ENCODE results near the gene TNK2. TPM values are rescaled to one million over a fixed set of nuclear protein-coding genes. Genes with fewer than 3 reads are reported as not detected.
"Not testable (repeated sequence)": the region's sequence is repeated elsewhere in the genome, so short reads cannot be mapped to it uniquely, and the experiment has no call there.

Gene TNK2
- total RNA-seq, 1 donor from 2014 or later, result 126 TPM

DNA sequence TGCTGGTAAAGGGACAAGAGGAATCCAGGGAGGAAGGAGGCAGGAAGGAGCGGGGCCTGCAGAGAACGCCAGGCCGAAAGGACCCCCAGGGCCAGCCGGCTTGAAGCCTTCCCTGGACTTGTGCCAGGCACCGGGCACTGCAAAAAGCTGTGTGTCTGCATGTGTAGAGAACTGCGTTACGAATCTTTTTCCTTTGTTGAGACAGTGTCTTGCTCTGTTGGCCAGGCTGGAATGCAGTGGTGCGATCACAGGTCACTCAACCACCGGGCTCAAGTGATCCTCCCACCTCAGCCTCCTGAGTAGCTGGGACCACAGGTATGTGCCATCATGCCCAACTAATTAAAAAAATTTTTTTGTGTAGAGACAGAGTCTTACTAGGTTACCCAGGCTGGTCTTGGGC lies 79.6 kb downstream of the TNK2 start:
- Mint-ChIP-seq H3K9me3 (no peaks in the 10 kb centered on the region), H3K4me3 (no peak overlapping the region)

DNA sequence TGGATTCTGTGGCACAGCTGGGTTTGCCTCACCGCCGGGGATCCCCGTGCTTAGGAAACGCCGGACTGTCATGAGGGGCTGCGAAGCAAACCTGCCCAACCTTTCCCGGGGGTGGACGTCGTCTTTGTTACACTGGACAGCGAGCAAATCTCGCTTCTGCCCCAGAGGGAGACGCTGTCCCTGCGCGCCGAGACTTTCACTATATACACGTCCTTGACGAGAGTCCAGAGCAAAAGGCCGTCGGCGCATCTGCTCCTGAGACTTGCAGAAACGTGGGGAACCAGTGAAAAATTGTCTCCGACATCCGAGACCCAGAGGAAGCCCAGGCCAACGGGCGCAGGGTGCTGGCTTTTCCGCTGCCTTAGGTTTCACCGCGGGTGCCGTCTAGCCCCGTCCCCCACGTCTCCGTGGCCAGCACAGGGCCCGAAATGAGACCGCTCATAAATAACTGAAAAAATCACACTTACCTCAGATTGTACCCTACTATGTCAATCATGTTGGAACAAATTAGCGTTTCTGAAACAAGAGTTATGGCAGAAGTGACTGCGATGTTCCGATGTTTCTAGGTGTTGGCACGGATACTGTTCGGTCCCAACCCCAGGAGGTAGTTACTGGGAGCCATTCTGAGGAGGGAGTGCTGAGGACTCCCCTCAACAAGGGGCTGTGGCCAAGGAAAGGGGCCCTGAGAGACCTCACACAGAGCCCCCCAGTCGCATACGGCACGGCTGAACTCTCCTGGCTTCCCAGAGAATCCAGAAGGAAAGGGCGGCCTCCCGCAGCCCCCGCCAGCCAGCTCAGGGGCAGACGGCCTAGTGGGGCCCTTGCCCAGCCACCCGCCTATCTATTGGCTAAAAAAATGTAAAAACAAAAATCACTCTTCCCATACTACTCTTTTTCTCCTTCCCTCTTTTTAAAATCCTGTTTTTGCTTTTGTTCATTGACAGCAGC lies 82.2 kb downstream of the TNK2 start:
- Mint-ChIP-seq H3K9me3 (no peaks in the 10 kb centered on the region), H3K4me1 (ENCODE audit: low read depth) (no peaks in the 10 kb centered on the region), H3K27me3 (ENCODE audit: insufficient read depth) (peaks cover 5% of the 10 kb centered on the region), H3K27ac (no peak overlapping the region), H3K4me3 (no peak overlapping the region), H3K36me3 (ENCODE audit: low read depth) (no peaks in the 10 kb centered on the region)
- intact Hi-C loops (cut with micrococcal nuclease), result no loop called here
- no peak for DNase-seq (ENCODE audit: low spot score)

More for the DNA sequence above, 79.6 kb downstream of the TNK2 start:
- no peak for DNase-seq (ENCODE audit: low spot score)
- Mint-ChIP-seq H3K36me3 (ENCODE audit: low read depth) (no peaks in the 10 kb centered on the region), H3K27me3 (ENCODE audit: insufficient read depth) (no peaks in the 10 kb centered on the region), H3K4me1 (ENCODE audit: low read depth) (no peaks in the 10 kb centered on the region), H3K27ac (no peak overlapping the region)
- intact Hi-C loops (cut with micrococcal nuclease), result no loop called here

DNA sequence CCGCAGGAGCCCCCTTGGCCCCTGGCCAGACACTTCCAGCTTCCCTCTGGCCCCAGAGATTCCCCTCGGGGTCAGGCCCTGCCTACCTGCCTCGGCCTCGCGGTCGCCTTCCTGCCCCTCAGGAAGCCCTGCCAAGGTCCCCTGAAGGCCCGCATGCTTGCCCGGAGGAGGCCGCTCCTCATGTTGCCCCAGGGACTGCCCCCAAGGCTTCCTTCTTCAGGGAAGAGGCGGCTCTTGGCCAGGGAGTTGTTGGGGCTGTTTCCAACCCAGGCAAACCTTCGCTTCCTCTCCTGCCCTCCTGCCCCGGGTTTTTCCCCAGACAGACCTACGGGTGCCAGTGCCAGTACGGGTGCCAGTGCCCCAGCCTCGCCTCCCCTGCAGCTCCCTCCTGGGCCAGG lies 83.2 kb downstream of the TNK2 start:
- DNase-seq (ENCODE audit: low spot score), result no peak
- Mint-ChIP-seq H3K27me3 (ENCODE audit: insufficient read depth) (peaks cover 5% of the 10 kb centered on the region), H3K27ac (no peak overlapping the region), H3K4me3 (no peak overlapping the region), H3K9me3 (no peaks in the 10 kb centered on the region), H3K36me3 (ENCODE audit: low read depth) (no peaks in the 10 kb centered on the region), H3K4me1 (ENCODE audit: low read depth) (no peaks in the 10 kb centered on the region)
- intact Hi-C loops (cut with micrococcal nuclease), result no loop called here

DNA sequence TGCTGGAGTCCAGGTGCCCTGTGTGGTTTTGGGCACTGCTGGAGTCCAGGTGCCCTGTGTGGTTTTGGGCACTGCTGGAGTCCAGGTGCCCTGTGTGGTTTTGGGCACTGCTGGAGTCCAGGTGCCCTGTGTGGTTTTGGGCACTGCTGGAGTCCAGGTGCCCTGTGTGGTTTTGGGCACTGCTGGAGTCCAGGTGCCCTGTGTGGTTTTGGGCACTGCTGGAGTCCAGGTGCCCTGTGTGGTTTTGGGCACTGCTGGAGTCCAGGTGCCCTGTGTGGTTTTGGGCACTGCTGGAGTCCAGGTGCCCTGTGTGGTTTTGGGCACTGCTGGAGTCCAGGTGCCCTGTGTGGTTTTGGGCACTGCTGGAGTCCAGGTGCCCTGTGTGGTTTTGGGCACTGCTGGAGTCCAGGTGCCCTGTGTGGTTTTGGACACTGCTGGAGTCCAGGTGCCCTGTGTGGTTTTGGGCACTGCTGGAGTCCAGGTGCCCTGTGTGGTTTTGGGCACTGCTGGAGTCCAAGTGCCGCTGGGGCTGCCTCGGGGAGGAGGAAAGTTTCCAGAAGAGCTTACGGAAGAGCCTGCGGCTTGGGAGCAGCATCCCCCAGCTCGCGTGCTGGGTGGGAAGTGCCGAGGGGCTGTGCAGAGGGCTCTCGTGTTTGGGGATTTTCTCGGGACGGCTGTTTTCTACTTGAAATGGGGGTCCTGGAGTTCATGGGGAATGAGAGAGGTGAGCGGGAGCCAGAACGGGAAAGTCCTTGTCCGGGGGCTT lies 83.7 kb downstream of the TNK2 start:
- H3K9me3 Mint-ChIP-seq; H3K36me3 Mint-ChIP-seq (ENCODE audit: low read depth); H3K27me3 Mint-ChIP-seq (ENCODE audit: insufficient read depth); intact Hi-C loops (cut with micrococcal nuclease); H3K27ac Mint-ChIP-seq; H3K4me1 Mint-ChIP-seq (ENCODE audit: low read depth); H3K4me3 Mint-ChIP-seq; DNase-seq (ENCODE audit: low spot score): not testable (repeated sequence)

DNA sequence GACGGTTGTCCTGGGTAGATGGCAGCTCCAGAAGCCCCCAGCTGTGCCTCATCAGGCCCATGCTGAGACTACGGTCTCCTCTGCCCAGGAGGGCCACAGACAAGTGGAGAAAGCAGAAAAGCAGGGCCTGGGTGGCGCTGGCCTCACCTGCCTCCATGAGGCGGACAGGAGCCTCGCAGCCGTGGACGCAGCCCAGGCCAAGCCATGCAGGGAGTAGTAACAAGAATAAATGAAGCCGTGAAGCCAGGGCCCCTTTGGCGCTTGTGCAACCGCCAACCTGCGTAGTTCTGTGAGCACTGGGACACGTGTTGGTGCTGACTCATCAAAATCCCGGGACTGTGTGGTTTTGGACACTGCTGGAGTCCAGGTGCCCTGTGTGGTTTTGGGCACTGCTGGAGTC lies 84.4 kb downstream of the TNK2 start:
- H3K9me3 Mint-ChIP-seq, result no peaks in the 10 kb centered on the region
- H3K27ac Mint-ChIP-seq, result no peak overlapping the region

DNA sequence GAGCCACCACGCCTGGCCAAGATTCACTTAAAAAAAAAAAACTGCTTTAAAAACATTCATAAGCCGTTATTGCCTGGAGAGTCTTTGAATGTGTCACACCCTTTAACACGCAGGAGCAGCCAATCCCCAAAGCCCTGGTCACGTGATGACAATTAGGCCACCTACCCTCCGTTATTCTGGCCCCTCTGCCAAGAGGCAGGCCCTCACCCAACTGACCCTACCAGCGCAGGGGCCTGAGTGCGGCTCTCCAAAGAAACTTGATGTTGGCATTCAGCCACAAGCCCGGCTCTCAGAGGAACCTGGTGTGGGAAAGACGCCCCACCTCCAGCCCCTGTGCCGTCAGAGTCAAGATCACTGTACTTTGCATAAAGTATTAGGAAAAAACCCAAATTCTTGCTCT lies 85.1 kb downstream of the TNK2 start:
- H3K36me3 Mint-ChIP-seq (ENCODE audit: low read depth), result no peaks in the 10 kb centered on the region
- peaks cover 8% of the 10 kb centered on the region for H3K27me3 Mint-ChIP-seq (ENCODE audit: insufficient read depth)
- intact Hi-C loops (cut with micrococcal nuclease), result no loop called here

More for the DNA sequence above, 84.4 kb downstream of the TNK2 start:
- no peak for DNase-seq (ENCODE audit: low spot score)
- Mint-ChIP-seq H3K36me3 (ENCODE audit: low read depth) (no peaks in the 10 kb centered on the region), H3K27me3 (ENCODE audit: insufficient read depth) (peaks cover 8% of the 10 kb centered on the region), H3K4me3 (no peak overlapping the region), H3K4me1 (ENCODE audit: low read depth) (no peaks in the 10 kb centered on the region)
- intact Hi-C loops (cut with micrococcal nuclease), result no loop called here

DNA sequence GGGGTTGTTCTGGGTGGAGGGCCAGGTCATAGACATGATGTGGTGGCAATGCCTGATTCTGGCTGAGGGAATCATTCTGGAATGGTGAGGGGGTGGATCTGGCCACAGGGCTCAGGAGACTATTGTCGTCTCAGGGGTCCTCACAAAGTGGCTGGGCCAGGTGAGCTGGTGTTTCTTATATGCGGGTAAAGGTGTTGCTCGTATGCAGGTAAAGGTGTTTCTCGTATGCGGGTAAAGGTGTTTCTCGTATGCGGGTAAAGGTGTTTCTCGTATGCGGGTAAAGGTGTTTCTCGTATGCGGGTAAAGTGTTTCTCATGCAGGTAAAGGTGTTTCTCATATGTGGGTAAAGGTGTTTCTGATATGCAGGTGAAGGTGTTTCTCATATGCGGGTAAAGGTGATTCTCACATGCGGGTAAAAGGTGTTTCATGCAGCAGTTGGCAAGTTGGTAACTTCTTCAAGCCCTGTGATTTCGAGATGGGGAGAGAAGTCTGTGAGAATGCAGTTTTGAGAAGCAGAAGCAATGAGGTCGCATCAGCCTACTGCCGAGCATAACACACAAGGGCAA lies 86.1 kb downstream of the TNK2 start:
- no peak overlapping the region for H3K4me3 Mint-ChIP-seq
- no peak overlapping the region for H3K27ac Mint-ChIP-seq
- H3K9me3 Mint-ChIP-seq, result no peaks in the 10 kb centered on the region
- no peaks in the 10 kb centered on the region for H3K4me1 Mint-ChIP-seq (ENCODE audit: low read depth)
- DNase-seq (ENCODE audit: low spot score), result no peak
- no peaks in the 10 kb centered on the region for H3K36me3 Mint-ChIP-seq (ENCODE audit: low read depth)
- peaks cover 8% of the 10 kb centered on the region for H3K27me3 Mint-ChIP-seq (ENCODE audit: insufficient read depth)
- intact Hi-C loops (cut with micrococcal nuclease), result no loop called here

More for the DNA sequence above, 85.1 kb downstream of the TNK2 start:
- H3K4me1 Mint-ChIP-seq (ENCODE audit: low read depth), result no peaks in the 10 kb centered on the region
- DNase-seq (ENCODE audit: low spot score), result no peak
- H3K27ac Mint-ChIP-seq, result no peak overlapping the region
- H3K4me3 Mint-ChIP-seq, result no peak overlapping the region
- H3K9me3 Mint-ChIP-seq, result no peaks in the 10 kb centered on the region

DNA sequence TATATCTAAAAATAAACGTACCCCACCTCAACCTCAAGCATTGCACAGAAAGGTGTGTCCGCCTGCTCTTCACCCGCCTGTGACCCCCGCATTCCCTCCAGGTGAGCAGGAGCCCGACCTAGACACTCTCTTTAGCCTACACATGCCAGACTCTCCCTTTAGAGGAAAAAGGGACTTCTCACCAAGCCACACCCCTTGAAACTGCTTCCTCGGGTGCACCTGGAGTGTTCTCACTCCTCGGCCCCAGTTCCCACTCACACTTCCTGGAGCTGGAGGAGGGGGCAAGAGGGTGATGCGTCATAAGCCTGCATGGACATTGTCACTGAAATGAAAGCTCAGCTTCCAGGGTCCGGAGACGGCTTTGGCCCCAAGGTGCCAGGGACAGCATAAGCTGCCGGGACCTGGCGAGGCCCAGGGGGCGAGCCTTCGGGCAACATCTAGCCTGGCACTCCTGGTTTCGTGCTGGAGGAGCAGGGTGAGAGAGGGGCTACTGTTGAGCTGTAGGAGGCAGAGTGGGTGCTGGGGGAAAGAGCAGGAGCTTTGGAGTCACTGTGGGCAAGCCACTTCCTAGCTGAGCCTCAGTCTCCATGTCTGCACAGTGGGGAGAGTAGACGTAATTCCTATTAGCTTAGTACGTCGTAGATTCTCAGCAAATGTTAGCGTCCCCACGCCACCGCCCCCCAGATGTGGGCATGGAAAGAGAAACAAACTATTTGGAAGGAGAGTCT lies 86.8 kb downstream of the TNK2 start:
- no peak for DNase-seq (ENCODE audit: low spot score)
- Mint-ChIP-seq H3K9me3 (no peaks in the 10 kb centered on the region), H3K4me1 (ENCODE audit: low read depth) (no peaks in the 10 kb centered on the region), H3K27me3 (ENCODE audit: insufficient read depth) (peaks cover 8% of the 10 kb centered on the region), H3K27ac (no peak overlapping the region), H3K4me3 (no peak overlapping the region), H3K36me3 (ENCODE audit: low read depth) (no peaks in the 10 kb centered on the region)
- intact Hi-C loops (cut with micrococcal nuclease), result no loop called here

DNA sequence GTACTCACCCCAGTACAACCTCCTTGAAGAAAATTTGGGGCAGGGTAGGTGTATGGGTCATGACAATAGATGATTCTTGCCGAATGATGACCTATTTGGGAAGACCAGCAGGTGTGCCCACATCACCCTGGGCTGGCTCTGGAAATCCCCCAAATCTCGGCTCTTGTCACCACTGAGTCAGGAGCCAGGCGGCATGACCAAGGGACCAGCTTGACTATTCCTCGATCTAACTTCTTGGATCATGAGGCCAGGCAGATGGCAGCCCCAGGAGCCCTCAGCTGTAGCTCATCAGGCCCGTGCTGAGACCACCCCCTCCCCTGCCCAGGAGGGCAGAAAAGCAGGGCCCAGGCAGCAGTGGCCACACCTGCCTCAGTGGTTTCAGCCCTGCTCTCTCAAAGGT lies 87.5 kb downstream of the TNK2 start:
- H3K36me3 Mint-ChIP-seq (ENCODE audit: low read depth), result no peaks in the 10 kb centered on the region
- DNase-seq (ENCODE audit: low spot score), result no peak
- H3K27ac Mint-ChIP-seq, result no peak overlapping the region
- H3K4me1 Mint-ChIP-seq (ENCODE audit: low read depth), result no peaks in the 10 kb centered on the region
- intact Hi-C loops (cut with micrococcal nuclease), result no loop called here
- no peaks in the 10 kb centered on the region for H3K9me3 Mint-ChIP-seq
- peaks cover 8% of the 10 kb centered on the region for H3K27me3 Mint-ChIP-seq (ENCODE audit: insufficient read depth)
- no peak overlapping the region for H3K4me3 Mint-ChIP-seq

DNA sequence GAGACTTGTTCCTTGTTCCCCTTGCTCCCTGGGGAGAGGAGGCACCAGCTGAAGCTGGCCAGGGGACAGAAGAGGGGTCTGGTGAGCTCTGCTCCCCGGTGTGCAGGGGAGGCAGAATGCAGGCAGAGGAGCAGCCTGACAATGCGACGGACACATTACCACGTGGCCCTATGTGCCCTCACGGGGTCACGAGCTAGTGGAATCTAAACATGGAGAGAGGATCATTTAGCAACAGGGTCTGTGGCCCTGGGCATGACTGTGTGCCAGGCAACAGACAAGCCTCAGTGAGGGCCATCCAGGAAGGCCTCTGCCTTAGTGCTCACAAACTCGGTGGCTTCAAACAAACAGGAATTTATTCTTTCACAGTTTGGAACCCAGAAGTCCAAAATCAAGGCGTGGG lies 88.2 kb downstream of the TNK2 start:
- Mint-ChIP-seq H3K36me3 (ENCODE audit: low read depth) (no peaks in the 10 kb centered on the region), H3K27me3 (ENCODE audit: insufficient read depth) (peaks cover 8% of the 10 kb centered on the region), H3K4me3 (no peak overlapping the region), H3K9me3 (no peaks in the 10 kb centered on the region), H3K4me1 (ENCODE audit: low read depth) (no peaks in the 10 kb centered on the region), H3K27ac (no peak overlapping the region)
- no peak for DNase-seq (ENCODE audit: low spot score)
- intact Hi-C loops (cut with micrococcal nuclease), result no loop called here

DNA sequence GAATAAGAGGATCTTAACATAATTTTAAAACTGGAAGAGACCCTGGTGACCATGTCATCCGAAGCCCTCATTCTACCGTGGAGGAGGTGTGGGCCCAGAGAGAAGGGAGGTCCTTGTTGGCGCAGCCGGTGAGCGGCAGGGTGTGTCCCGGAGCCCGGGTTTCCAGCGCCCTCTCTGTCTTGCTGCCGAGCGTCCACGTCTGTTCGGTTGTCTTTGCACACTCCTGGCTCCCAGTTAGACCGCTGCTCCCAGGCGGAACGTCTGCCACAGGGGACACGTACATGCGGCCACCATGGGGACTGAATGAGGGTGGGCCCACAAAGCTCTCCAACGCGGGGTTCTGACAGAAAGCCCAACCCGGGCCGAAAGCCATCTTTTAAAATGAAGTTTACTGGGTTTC lies 90.0 kb downstream of the TNK2 start:
- Mint-ChIP-seq H3K4me1 (ENCODE audit: low read depth) (no peaks in the 10 kb centered on the region), H3K9me3 (no peaks in the 10 kb centered on the region), H3K36me3 (ENCODE audit: low read depth) (no peaks in the 10 kb centered on the region), H3K27me3 (ENCODE audit: insufficient read depth) (peaks cover 7% of the 10 kb centered on the region), H3K27ac (no peak overlapping the region), H3K4me3 (no peak overlapping the region)
- DNase-seq (ENCODE audit: low spot score), result no peak
- intact Hi-C loops (cut with micrococcal nuclease), result no loop called here

DNA sequence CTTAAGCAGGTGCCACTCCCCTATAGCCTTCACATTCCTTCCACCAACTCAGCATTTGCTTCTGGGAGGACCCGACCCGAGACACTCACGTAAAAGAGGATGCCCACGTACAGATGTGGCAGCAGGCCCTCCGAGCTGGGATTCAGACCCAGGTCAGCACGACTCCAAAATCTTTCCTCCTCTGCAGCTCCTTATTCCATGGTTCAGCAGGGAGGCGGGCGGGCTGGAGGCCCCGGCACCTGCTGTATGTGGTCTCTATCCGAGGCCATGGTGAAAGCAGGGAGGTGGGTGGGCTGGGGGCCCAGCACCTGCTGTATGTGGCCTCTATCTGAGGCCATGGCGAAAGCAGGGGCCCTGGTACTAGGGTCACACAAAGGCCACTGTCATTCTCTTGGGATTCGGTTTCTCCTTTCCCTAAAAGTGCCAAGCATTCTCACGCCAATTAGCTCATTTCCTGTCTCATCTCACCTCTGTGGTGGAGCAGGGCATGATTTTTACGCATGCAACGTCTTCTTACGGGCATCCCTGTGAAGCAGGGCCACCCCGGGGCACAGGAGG lies 90.7 kb downstream of the TNK2 start:
- no peaks in the 10 kb centered on the region for H3K36me3 Mint-ChIP-seq (ENCODE audit: low read depth)
- H3K9me3 Mint-ChIP-seq, result no peaks in the 10 kb centered on the region
- intact Hi-C loops (cut with micrococcal nuclease), result no loop called here
- no peak overlapping the region for H3K4me3 Mint-ChIP-seq
- peak overlapping the region; percentile 44 for H3K27ac Mint-ChIP-seq
- H3K4me1 Mint-ChIP-seq (ENCODE audit: low read depth), result no peaks in the 10 kb centered on the region
- peaks cover 4% of the 10 kb centered on the region for H3K27me3 Mint-ChIP-seq (ENCODE audit: insufficient read depth)
- DNase-seq (ENCODE audit: low spot score), result no peak

Data from activated T-helper 1 cell treated with anti-CD3 and anti-CD28 coated beads, Interleukin-12 subunit alpha, Interleukin-12 subunit beta, Interleukin-2, Interleukin-4 antibody, amounts not matched to agents 30 ng/mL and 10 ng/mL and 1 ng/mL, durations not matched to agents 14 hours and 24 hours and 36 hours (primary cell).